Measurements from ENCODE around the gene AQP5.
A peak's percentile ranks its signal among the peaks of the same experiment; 100 is the strongest.

AQP5 gene

GRCh38 chr12:49960474-49961110, 1.1 kb upstream of the AQP5 start:
- Histone ChIP-seq H3K4me3 (no peak overlapping the region), H3K27ac (peak overlapping the region in 3 of 21 experiments; percentile 34 to 40 (median 39))

DNA sequence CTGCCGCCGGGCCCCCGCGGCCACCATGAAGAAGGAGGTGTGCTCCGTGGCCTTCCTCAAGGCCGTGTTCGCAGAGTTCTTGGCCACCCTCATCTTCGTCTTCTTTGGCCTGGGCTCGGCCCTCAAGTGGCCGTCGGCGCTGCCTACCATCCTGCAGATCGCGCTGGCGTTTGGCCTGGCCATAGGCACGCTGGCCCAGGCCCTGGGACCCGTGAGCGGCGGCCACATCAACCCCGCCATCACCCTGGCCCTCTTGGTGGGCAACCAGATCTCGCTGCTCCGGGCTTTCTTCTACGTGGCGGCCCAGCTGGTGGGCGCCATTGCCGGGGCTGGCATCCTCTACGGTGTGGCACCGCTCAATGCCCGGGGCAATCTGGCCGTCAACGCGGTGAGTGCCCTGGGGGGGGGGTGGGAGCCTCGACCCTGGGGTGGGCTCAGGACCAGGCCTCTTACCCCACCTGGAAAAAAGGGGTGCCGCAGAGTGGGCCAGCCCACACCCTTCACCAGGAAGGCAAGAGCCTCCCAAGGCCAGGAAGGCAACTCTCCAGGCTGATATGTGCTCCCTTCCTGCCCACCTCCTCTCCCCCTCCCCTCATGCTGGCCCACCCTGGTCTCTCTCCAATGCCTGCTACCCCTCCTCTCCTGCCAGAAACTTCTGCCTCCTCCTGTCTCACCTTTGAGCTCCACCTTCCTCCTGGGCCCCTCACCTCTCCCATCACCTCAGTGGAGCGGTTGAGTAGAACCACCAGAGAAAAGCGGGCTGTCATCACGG, 507 bp downstream of the AQP5 start:
- Histone ChIP-seq H3K4me3 (no peak overlapping the region), H3K27ac (peak overlapping the region in 1 of 21 experiments; percentile 24)

GRCh38 chr12:49962861-49963765, 1.4 kb downstream of the AQP5 start:
- peak overlapping the region in 1 of 21 experiments; percentile 10 for H3K27ac ChIP-seq
- H3K4me3 ChIP-seq: no peak overlapping the region

- H3K27ac ChIP-seq: peak overlapping the region in 1 of 21 experiments; percentile 10
- no peak overlapping the region for H3K4me3 ChIP-seq
Measured at GRCh38 chr12:49963976-49964815, 2.5 kb downstream of the AQP5 start.

DNA sequence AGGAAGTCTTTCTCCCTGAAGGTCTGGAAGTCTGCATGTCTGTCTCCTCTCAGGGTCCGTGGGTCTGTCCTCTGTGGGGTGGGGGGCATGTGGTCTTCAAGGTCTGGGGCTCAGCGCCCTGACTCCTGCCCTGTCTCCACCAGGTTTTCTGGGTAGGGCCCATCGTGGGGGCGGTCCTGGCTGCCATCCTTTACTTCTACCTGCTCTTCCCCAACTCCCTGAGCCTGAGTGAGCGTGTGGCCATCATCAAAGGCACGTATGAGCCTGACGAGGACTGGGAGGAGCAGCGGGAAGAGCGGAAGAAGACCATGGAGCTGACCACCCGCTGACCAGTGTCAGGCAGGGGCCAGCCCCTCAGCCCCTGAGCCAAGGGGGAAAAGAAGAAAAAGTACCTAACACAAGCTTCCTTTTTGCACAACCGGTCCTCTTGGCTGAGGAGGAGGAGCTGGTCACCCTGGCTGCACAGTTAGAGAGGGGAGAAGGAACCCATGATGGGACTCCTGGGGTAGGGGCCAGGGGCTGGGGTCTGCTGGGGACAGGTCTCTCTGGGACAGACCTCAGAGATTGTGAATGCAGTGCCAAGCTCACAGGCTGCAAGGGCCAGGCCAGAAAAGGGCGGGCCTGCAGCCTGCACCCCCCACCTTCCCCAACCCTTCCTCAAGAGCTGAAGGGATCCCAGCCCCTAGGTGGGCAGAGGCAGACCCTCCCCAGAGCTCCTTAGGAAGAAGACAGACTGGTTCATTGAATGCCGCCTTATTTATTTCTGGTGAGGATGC, 3.4 kb downstream of the AQP5 start:
- Histone ChIP-seq H3K4me3 (no peak overlapping the region), H3K27ac (no peak overlapping the region)

DNA sequence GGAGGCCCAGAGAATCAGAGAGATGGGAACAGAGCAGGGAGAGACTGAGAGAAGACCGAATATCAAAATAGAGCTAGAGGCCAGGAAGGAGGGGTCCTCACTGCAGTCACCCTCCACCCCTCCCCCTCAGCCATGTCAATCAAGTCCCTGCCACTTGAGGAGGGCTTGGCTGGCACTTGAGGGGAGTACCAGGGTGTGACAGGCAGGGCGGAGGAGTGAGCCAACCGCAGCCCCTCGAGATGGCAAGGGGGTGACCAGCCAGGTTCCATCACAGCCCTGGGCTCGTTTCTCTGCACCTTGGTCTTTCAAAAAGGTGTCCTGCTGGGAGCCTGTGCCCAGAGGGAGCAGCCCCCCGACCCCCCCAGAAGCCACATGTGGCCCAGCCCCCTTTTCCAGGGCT, 4.2 kb downstream of the AQP5 start:
- H3K4me3 ChIP-seq: no peak overlapping the region
- no peak overlapping the region for H3K27ac ChIP-seq

GRCh38 chr12:49966511-49967041, 4.9 kb downstream of the AQP5 start:
- H3K4me3 ChIP-seq: no peak overlapping the region

GRCh38 chr12:49967042-49967776, 5.5 kb downstream of the AQP5 start:
- H3K4me3 ChIP-seq: peak overlapping the region; percentile 6 to 32 (median 12)
- no peak overlapping the region for H3K27ac ChIP-seq

More at GRCh38 chr12:49966511-49967041, 4.9 kb downstream of the AQP5 start:
- no peak overlapping the region for H3K27ac ChIP-seq

DNA sequence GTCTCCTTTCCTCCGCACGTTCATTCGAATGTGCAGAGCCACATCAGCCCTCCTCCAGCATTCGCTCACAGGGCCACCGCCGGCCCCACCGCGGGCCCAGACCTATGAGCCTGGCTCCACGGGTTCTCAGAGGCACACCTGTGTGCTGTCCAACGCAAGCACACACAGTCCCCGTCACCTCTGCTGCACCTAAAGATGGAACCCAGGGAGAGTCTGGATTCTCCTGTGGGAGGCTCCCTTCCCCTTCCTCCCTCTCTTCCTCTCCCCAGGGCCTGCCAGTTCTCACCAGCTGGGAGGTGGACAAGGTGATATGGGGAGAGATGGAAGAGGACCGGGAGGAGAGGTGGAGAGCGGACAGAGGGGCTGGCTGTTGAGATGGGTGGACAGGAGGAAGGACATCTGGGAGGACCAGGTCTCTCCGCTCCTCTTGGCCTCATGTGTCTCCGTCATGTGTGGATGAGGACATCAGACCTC, 6.1 kb downstream of the AQP5 start:
- no peak overlapping the region for H3K27ac ChIP-seq

DNA sequence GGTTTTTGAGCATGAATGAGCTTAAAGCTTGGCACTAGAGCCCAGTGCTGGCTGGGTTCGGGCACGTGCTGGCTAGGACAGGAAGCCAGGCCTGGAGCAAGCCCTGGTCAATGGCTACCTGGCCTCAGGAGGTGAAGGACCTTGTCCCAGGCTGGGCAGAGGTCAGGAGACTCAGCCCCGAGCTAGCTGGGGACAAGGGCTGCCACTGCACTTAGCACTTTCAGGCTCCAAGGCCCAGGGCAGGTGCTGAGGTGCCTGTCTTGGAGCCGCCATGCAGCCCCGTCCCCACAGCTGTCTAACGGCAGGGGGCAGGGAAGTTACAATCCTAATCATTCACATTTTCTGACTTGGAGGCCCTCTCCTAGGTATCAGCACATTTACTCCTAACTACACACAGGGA, 6.8 kb downstream of the AQP5 start:
- H3K27ac ChIP-seq: no peak overlapping the region

More for the DNA sequence above, 6.1 kb downstream of the AQP5 start:
- peak overlapping the region in 6 of 7 experiments; percentile 6 to 32 (median 11) for H3K4me3 ChIP-seq

GRCh38 chr12:49969027-49969426, 7.4 kb downstream of the AQP5 start:
- H3K4me3 ChIP-seq: no peak overlapping the region
- H3K27ac ChIP-seq: no peak overlapping the region

More for the DNA sequence above, 6.8 kb downstream of the AQP5 start:
- no peak overlapping the region for H3K4me3 ChIP-seq

DNA sequence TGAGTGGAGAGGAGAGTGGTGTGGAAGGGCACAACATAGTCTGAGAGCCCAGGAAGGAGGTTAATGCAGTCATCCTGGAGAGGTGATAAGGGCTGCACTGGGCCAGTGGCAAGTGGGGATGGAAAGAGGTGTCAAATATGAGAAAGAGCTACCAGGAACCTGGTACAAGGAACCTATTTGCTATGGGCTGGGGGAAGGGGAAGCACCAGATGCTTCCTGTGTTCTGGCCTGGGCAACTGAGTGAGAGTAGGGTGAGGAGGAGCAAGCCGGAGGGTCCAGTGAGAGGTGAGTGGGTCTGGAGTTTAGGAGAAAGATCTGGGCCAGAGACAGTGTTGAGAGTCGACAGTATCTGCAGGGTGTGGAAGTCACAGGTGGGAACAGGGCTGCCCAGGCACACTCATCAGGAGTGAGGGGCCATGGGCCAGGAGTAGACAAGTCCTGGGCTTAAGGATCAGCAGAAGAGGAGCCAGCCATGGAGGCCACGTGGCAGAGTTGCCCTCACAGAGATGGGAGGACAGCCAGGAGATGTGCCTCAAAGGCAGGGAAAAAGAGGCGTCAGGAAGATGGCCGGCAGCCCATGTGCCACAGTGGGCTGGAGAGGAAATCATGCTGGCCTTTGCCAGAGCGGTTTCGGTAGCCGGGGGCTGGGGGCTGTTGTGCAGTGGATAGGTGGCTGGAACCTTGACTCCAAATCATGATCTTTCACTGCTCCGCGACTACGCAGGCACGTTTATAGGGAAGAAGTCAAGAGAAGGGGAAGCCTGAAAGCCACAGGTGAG, 8.2 kb downstream of the AQP5 start:
- H3K27ac ChIP-seq: no peak overlapping the region

DNA sequence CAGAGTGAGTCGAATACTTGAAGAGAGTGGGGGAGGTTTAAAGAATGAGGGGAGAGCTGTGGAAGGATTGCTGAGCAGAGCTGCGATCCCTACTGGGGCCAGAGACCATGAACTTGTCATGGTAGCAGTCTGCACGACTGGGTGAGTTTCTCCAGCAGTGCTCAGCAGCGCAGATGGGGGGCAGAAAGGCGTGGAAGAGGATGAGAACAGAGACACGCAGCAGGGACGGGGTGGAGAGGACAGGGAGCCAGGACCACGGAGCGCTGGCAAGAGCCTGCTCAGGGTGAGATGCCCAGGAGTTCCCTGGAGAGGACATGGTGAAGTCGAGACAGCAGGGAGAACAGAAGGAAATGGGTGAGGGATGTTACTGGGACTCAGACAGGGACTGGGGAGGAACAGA, 9.0 kb downstream of the AQP5 start:
- no peak overlapping the region for H3K4me3 ChIP-seq
- H3K27ac ChIP-seq: no peak overlapping the region

More for the DNA sequence above, 8.2 kb downstream of the AQP5 start:
- H3K4me3 ChIP-seq: no peak overlapping the region

DNA sequence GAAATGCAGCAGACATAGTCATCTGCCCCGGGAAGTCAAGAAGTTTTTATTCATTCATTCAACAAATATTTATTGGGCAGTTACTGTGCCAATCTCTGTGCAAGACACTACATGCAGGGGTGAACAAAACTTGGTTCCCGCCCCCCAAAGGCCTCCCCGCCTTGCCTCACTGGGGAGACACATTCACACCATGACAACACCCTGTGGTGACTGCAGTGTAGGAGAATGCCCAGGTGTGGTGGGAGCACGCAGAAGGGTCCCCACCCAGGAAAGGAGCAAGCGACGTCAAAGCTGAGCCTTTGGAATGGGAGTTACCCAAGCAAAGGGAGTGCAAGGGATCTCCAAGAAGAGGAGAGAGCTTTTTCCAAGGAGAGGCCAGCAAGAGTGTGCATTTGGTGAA, 9.5 kb downstream of the AQP5 start:
- H3K4me3 ChIP-seq: no peak overlapping the region
- H3K27ac ChIP-seq: no peak overlapping the region

- H3K27ac ChIP-seq: no peak overlapping the region
- H3K4me3 ChIP-seq: no peak overlapping the region
Measured at GRCh38 chr12:49972129-49972528, 10.5 kb downstream of the AQP5 start.

DNA sequence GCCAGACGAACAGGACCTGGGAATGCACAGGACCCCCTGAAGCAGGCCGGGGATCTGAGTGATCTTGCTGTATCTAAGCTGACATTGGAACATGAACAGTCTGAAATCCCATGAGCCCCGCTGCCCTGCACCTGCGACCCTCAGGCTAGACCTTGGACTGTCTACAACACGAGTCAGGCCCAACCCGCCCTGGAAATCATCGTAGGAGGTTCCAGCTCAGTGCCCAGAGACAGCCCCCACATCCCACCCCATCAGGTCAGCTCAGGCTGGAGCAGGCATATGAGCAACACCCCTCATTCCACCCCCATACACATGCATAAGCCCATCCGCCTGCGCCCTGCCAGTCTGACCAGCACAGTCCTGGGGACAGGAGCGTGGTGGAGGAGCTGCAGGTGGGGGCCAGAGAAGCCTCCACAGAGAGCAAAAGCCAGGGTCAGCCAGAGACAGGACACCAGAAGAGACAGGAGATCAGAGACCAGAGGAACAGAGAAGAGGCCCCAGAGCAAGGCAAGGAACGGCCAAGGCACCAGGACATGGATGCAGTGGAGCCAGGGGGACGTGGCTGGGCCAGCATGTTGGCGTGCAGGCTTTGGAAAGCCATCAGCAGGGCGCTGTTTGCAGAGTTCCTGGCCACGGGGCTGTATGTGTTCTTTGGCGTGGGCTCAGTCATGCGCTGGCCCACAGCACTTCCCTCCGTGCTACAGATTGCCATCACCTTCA, 11.1 kb downstream of the AQP5 start, which contains the start of gene AQP6:
Gene AQP6 (plus strand): TSS at position 307 of the 720 bp plus-strand sequence. CDS start 227 bp downstream, at position 534.
- Histone ChIP-seq H3K27ac (no peak within 1 kb of the TSS), H3K4me3 (no peak within 1 kb of the TSS)

All from skin epidermis (tissue), 12 donors.